Heart right ventricle (tissue), 16 donors: ENCODE results near the gene NUDT9. TPM values are rescaled to one million over a fixed set of nuclear protein-coding genes. Genes with fewer than 3 reads are reported as not detected.
A peak's percentile ranks its signal among the peaks of the same experiment; 100 is the strongest.
"Not testable (repeated sequence)": the region's sequence is repeated elsewhere in the genome, so short reads cannot be mapped to it uniquely, and the experiment has no call there.

Experiments used
- ATAC-seq, 8 donors: fragments of 200-7000 bp; cut with Tn5 transposase; one replicate each; pipeline ENCODE4 v1.9.1; 2020; ENCODE audit warnings: mild to moderate bottlenecking in 8 of 8, moderate library complexity in 8 of 8, moderate number of reproducible peaks in 1 of 8
- DNase-seq, 2 donors: peaks; one replicate each; pipeline ENCODE4 v3.0.0-alpha.2; 2020
- H3K27ac ChIP-seq, 10 donors: fragments of 200-600 bp; sonication (generic) in 2 of 10; one replicate each; pipeline versions ENCODE4 v1.5.0 to v1.8.0; 2020 to 2022; ENCODE audit warnings: mild to moderate bottlenecking in 3 of 10
- H3K27me3 ChIP-seq, 7 donors: fragments of 200-600 bp; one replicate each; pipeline ENCODE4 v1.8.0; 2021 to 2022; ENCODE audit warnings: mild to moderate bottlenecking in 2 of 7
- H3K36me3 ChIP-seq, 9 donors: fragments of 200-600 bp; sonication (generic) in 1 of 9; one replicate each; pipeline versions ENCODE4 v1.5.0 to v1.8.0; 2020 to 2022; ENCODE audit warnings: mild to moderate bottlenecking in 2 of 9
- H3K4me1 ChIP-seq, 9 donors: fragments of 200-600 bp; sonication (generic) in 1 of 9; one replicate each; pipeline versions ENCODE4 v1.5.0 to v1.8.0; 2020 to 2022; ENCODE audit warnings: mild to moderate bottlenecking in 4 of 9
- H3K4me3 ChIP-seq, 10 donors: fragments of 200-600 bp; sonication (generic) in 2 of 10; one replicate each; pipeline versions ENCODE4 v1.5.0 to v1.8.0; 2020 to 2022; ENCODE audit warnings: mild to moderate bottlenecking in 7 of 10, moderate library complexity in 2 of 10
- H3K9me3 ChIP-seq, 11 donors: fragments of 200-600 bp in 10 of 11; sonication (generic) in 2 of 11; one replicate each; pipeline versions ENCODE4 v1.5.0 to v1.8.0; 2013 to 2022; ENCODE audit warnings: mild to moderate bottlenecking in 2 of 11, control low read depth in 1 of 11, moderate library complexity in 1 of 11
- CTCF ChIP-seq, 9 donors: fragments of 200-600 bp; sonication (generic) in 2 of 9; IDR thresholded peaks; one replicate each; pipeline versions ENCODE4 v1.5.0 to v1.8.0; 2021 to 2022; ENCODE audit warnings: antibody characterized with exemption in 9 of 9, mild to moderate bottlenecking in 5 of 9, moderate library complexity in 1 of 9
- WGBS, 2 donors: extraction: QIAGEN DNeasy Blood & Tissue Kit; methylation state at CpG; one replicate each; pipeline ENCODE4 v1.1.7; 2013; ENCODE audit warnings: inconsistent platforms in 1 of 2; 5-methylcytosine and 5-hydroxymethylcytosine counted together
- intact Hi-C, 10 donors: fragments of 100-400 bp; cut with DNase I; formaldehyde crosslinking; loops; one replicate each; pipeline versions ENCODE4 v1.11.1 to v1.14.2; 2022
- polyA plus RNA-seq, 2 donors: library from polyadenylated mRNA; stranded (reverse); fragments of 200-250 nt; gene quantifications; one replicate each; pipeline ENCODE4 v1.2.3, GENCODE V29; 2013
- total RNA-seq, 10 donors: library from RNA; stranded (reverse); fragmentation: NEBNext Ultra II Directional in 3 of 10; extraction: Animal tissue kit (Norgen Biotek cat#: 25700) in 3 of 10; gene quantifications; one replicate each; pipeline versions ENCODE4 v1.2.1 to v1.2.4, GENCODE V29; 2021 to 2023
- donor health status: Arrhythmogenic right ventricular cardiomyopathy.
- donor health status: ischemic (EF 13 %, LVEDD 7.1; RV severe dilation, severe dysfunction).
- donor health status: healthy with polysubstance abuse.
- donor health status: DM: no; HTN: yes; CAD: no.
- donor health status: DM: no; HTN: no; CAD: no.
- donor health status: ischemic (EF 25% LVEDD 6.9; RV normal size, moderate dysfunction).
- donor health status: ischemic (EF 25% LVEDD 5.7; RV mildly dilated, moderate dysfunction).
- donor health status: healthy.
- donor health status: DM: yes; HTN: yes; CAD: no.
- donor health status: Ischemic cardiomyopathy.
- donor health status: ischemic (EF 35%, LVEDD 5.7; RV mildly dilated, moderate dysfunction).
- donor health status: nonischemic (EF 11% LVEDD 7.7; RV severe dilation, severe dysfunction).
- donor health status: DM: yes; HTN: yes; CAD: no.
- donor health status: PGD.
- donor health status: ischemic (EF 29% LVEDD 5.4; RV normal size, mild dysfunction).
- donor health status: nonischemic (EF 23%, LVEDD 6.1; RV moderate dilation, normal function).

The NUDT9 gene
- total and polyA plus RNA-seq, 12 donors: 24.1 to 56.0 (median 29.2) TPM

GRCh38 chr4:87382116-87382515 lies 40.3 kb upstream of the NUDT9 start:
- ATAC-seq: no peak
- peaks cover 0 to 15% (median 0%) of the 10 kb centered on the region in 9 donors for H3K4me1 ChIP-seq
- H3K9me3 ChIP-seq: peaks cover 0 to 21% (median 0%) of the 10 kb centered on the region in 11 donors
- 41 to 67% methylated on average over 2 of the region's 2 CpGs for WGBS, 2 donors
- no peak overlapping the region for H3K27ac ChIP-seq
- no peak overlapping the region for H3K4me3 ChIP-seq
- H3K27me3 ChIP-seq: no peaks in the 10 kb centered on the region
- TF ChIP-seq CTCF (IDR thresholded peaks at IDR 0.05): no peak
- peaks cover 0 to 39% (median 9%) of the 10 kb centered on the region in 9 donors for H3K36me3 ChIP-seq
- intact Hi-C loops: no loop called here
- no peak for DNase-seq

- H3K27me3 ChIP-seq: no peaks in the 10 kb centered on the region
- intact Hi-C loops: no loop called here
- DNase-seq (no peak), ATAC-seq (no peak)
- H3K36me3 ChIP-seq: peaks cover 0 to 34% (median 9%) of the 10 kb centered on the region in 9 donors
- H3K4me1 ChIP-seq: peaks cover 0 to 18% (median 0%) of the 10 kb centered on the region in 9 donors
- no peak overlapping the region for H3K4me3 ChIP-seq
- H3K27ac ChIP-seq: no peak overlapping the region
- WGBS, 2 donors: 84 to 89% methylated on average over 3 of the region's 3 CpGs
- peaks cover 0 to 21% (median 0%) of the 10 kb centered on the region in 11 donors for H3K9me3 ChIP-seq
- no peak for TF ChIP-seq CTCF (IDR thresholded peaks at IDR 0.05)
Observed at GRCh38 chr4:87382931-87383330, 39.4 kb upstream of the NUDT9 start.

GRCh38 chr4:87384466-87385132 lies 37.8 kb upstream of the NUDT9 start:
- Histone ChIP-seq H3K36me3 (peaks cover 0 to 27% (median 9%) of the 10 kb centered on the region in 9 donors), H3K4me1 (peaks cover 0 to 34% (median 12%) of the 10 kb centered on the region in 9 donors), H3K9me3 (peaks cover 0 to 33% (median 5%) of the 10 kb centered on the region in 11 donors)
- ATAC-seq, H3K27me3 ChIP-seq, DNase-seq, H3K4me3 ChIP-seq, H3K27ac ChIP-seq: not testable (repeated sequence)
- intact Hi-C loops: loop anchor here in 1 of 10 donors (5.0 kb wide), 1 partner anchor 38 kb away; the partner anchor contains the start of gene NUDT9
- WGBS, 2 donors: 91 to 95% methylated on average over 9 of the region's 9 CpGs

- 92 to 94% methylated on average over 3 of the region's 3 CpGs for WGBS, 2 donors
- H3K4me1 ChIP-seq: peaks cover 0 to 47% (median 24%) of the 10 kb centered on the region in 9 donors
- H3K9me3 ChIP-seq: peaks cover 0 to 33% (median 5%) of the 10 kb centered on the region in 11 donors
- H3K36me3 ChIP-seq: peaks cover 0 to 10% (median 0%) of the 10 kb centered on the region in 9 donors
- TF ChIP-seq CTCF (IDR thresholded peaks at IDR 0.05): no peak
- ATAC-seq (no peak), DNase-seq (no peak)
- no peak overlapping the region for H3K27ac ChIP-seq
- no peak overlapping the region for H3K4me3 ChIP-seq
- intact Hi-C loops: loop anchor here in 1 of 10 donors (5.0 kb wide), 1 partner anchor 35 kb away; the partner anchor contains the start of gene NUDT9
- no peaks in the 10 kb centered on the region for H3K27me3 ChIP-seq
Observed at GRCh38 chr4:87387237-87387636, 35.1 kb upstream of the NUDT9 start.

- peaks cover 0 to 9% (median 0%) of the 10 kb centered on the region in 9 donors for H3K36me3 ChIP-seq
- peak overlapping the region in 7 of 10 donors; percentile 67 to 79 (median 69) for H3K4me3 ChIP-seq
- no peak overlapping the region for H3K27ac ChIP-seq
- no peak for ATAC-seq
- DNase-seq: no peak
- H3K27me3 ChIP-seq: no peaks in the 10 kb centered on the region
- H3K4me1 ChIP-seq: peaks cover 0 to 41% (median 25%) of the 10 kb centered on the region in 9 donors
- intact Hi-C loops: loop anchor here in 1 of 10 donors (5.0 kb wide), 1 partner anchor 33 kb away; the partner anchor contains the start of gene NUDT9
- peaks cover 0 to 33% (median 5%) of the 10 kb centered on the region in 11 donors for H3K9me3 ChIP-seq
- WGBS, 2 donors: 87 to 91% methylated on average over 3 of the region's 3 CpGs
- no peak for TF ChIP-seq CTCF (IDR thresholded peaks at IDR 0.05)
Observed at GRCh38 chr4:87388901-87389300, 33.5 kb upstream of the NUDT9 start.

- WGBS, 2 donors: 84 to 86% methylated on average over 20 of the region's 20 CpGs
- Histone ChIP-seq H3K9me3 (peaks cover 0 to 23% (median 5%) of the 10 kb centered on the region in 11 donors), H3K27ac (peak overlapping the region in 7 of 10 donors; percentile 84 to 95 (median 89)), H3K4me3 (peak overlapping the region; percentile 56 to 79 (median 68)), H3K4me1 (peaks cover 0 to 41% (median 25%) of the 10 kb centered on the region in 9 donors)
- not testable (repeated sequence) for H3K27me3 ChIP-seq, ATAC-seq, H3K36me3 ChIP-seq
- intact Hi-C loops: loop anchor here in 2 of 10 donors (2.0 kb wide), 1 partner anchor 33 kb away; the partner anchor contains the start of gene NUDT9 (in 2 of the 2)
- peak in 1 of 2 donors; percentile 20 for DNase-seq
Observed at GRCh38 chr4:87390055-87390454, 32.3 kb upstream of the NUDT9 start.
